ENCODE results near the gene UNCX.

- TF ChIP-seq, protein P1, sequence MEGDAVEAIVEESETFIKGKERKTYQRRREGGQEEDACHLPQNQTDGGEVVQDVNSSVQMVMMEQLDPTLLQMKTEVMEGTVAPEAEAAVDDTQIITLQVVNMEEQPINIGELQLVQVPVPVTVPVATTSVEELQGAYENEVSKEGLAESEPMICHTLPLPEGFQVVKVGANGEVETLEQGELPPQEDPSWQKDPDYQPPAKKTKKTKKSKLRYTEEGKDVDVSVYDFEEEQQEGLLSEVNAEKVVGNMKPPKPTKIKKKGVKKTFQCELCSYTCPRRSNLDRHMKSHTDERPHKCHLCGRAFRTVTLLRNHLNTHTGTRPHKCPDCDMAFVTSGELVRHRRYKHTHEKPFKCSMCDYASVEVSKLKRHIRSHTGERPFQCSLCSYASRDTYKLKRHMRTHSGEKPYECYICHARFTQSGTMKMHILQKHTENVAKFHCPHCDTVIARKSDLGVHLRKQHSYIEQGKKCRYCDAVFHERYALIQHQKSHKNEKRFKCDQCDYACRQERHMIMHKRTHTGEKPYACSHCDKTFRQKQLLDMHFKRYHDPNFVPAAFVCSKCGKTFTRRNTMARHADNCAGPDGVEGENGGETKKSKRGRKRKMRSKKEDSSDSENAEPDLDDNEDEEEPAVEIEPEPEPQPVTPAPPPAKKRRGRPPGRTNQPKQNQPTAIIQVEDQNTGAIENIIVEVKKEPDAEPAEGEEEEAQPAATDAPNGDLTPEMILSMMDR (conservative IDR thresholded peaks at IDR 0.05; ENCODE audit: low read length), result no peak
- TF ChIP-seq EZH2phosphoT487 (IDR thresholded peaks at IDR 0.05; ENCODE audit: borderline replicate concordance), result no peak
Observed at GRCh38 chr7:1187127-1187526, 45.5 kb upstream of the UNCX start.
